Epithelial cell of proximal tubule (primary cell): ENCODE measurements around the gene DMD. TPM values are rescaled to one million over a fixed set of nuclear protein-coding genes. Genes with fewer than 3 reads are reported as not detected.

Experiments used
- DNase-seq: peaks from one replicate; pipeline ENCODE4 v3.0.0-alpha.2; 2011; ENCODE audit warnings: low read depth
- H3K4me3 ChIP-seq: 2 replicates; pipeline ENCODE4 v1.5.1; 2011; ENCODE audit warnings: low read depth, mild to moderate bottlenecking, low read length
- CTCF ChIP-seq: conservative IDR thresholded peaks from 2 replicates; pipeline ENCODE4 v1.5.1; 2012; ENCODE audit warnings: low read depth, mild to moderate bottlenecking, low read length
- total RNA-seq: library from RNA; depleted of rRNA; stranded (reverse); fragments of >200 nt; gene quantifications from 2 replicates; pipeline ENCODE4 v1.2.3, GENCODE V29; 2015

DMD gene
- total RNA-seq, 1 donor from 2014 or later = 1.3 TPM

- DNase-seq = no peak
- no peak for TF ChIP-seq CTCF
- H3K4me3 ChIP-seq = no peak overlapping the region
Observed at GRCh38 chrX:31663172-31663571, 1548.2 kb downstream of the DMD start.

GRCh38 chrX:31661280-31661810, 1550.0 kb downstream of the DMD start:
- DNase-seq = no peak
- no peak for TF ChIP-seq CTCF
- no peak overlapping the region for H3K4me3 ChIP-seq

- no peak for DNase-seq
- peak; percentile 35 for TF ChIP-seq CTCF
- no peak overlapping the region for H3K4me3 ChIP-seq
Observed at GRCh38 chrX:31658360-31658759, 1553.0 kb downstream of the DMD start.

- no peak for DNase-seq
- no peak for TF ChIP-seq CTCF
- no peak overlapping the region for H3K4me3 ChIP-seq
Observed at GRCh38 chrX:31656013-31656412, 1555.3 kb downstream of the DMD start.

GRCh38 chrX:31653422-31653821, 1557.9 kb downstream of the DMD start:
- no peak for TF ChIP-seq CTCF
- DNase-seq = no peak

GRCh38 chrX:31652650-31653049, 1558.7 kb downstream of the DMD start:
- TF ChIP-seq CTCF = no peak
- no peak for DNase-seq
- H3K4me3 ChIP-seq = no peak overlapping the region

More at GRCh38 chrX:31653422-31653821, 1557.9 kb downstream of the DMD start:
- no peak overlapping the region for H3K4me3 ChIP-seq

- DNase-seq = no peak
- TF ChIP-seq CTCF = no peak
- no peak overlapping the region for H3K4me3 ChIP-seq
Observed at GRCh38 chrX:31649201-31649600, 1562.1 kb downstream of the DMD start.
